ENCODE data around the gene LRMDA. TPM values are rescaled to one million over a fixed set of nuclear protein-coding genes. Genes with fewer than 3 reads are reported as not detected.

LRMDA gene
- total and polyA plus RNA-seq, 2 of the 8 experiments (the other 6 are each of a cell fraction or from before 2014, with no cell fraction given), result 0.86 to 2.8 TPM

DNA sequence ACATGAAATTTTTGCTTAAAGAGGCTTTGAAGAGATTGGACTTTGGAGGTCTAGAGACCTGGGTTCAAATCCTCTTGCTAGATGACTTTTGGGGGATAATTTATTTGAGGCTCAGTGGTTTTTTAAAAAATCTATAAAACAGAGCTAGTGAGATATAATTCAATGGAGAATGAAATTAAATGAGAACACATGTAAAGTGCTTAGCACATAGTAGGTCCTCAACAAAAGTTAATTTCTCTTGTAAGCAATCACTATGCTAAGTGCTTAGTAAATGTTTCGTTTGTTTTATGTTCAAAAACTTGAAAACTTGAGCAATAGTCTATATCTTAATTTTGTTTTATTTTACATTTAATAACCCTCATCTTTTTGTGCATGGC lies 64.8 kb downstream of the LRMDA start (continued):
- TF ChIP-seq POLR2AphosphoS5 (IDR thresholded peaks at IDR 0.05; ENCODE audit: low read depth, low read length), result no peak
